Activated T-cell treated with anti-CD3 and anti-CD28 coated beads, Interleukin-2, amount 50 U/mL, for 24 hours (primary cell): ENCODE results near the gene GPC6.

Experiments used
- DNase-seq: peaks from one replicate; pipeline ENCODE4 v3.0.0-alpha.2; 2020
- H3K27ac Mint-ChIP-seq: 2 replicates; pipeline ENCODE4 v1.8.0; 2020; ENCODE audit warnings: mild to moderate bottlenecking, mixed read lengths
- H3K27me3 Mint-ChIP-seq: 2 replicates; pipeline ENCODE4 v1.8.0; 2020; ENCODE audit warnings: mixed read lengths
- H3K36me3 Mint-ChIP-seq: 2 replicates; pipeline ENCODE4 v1.8.0; 2020; ENCODE audit warnings: low read depth, mixed read lengths
- H3K4me1 Mint-ChIP-seq: 2 replicates; pipeline ENCODE4 v1.8.0; 2020; ENCODE audit warnings: low read depth, mixed read lengths
- H3K4me3 Mint-ChIP-seq: 2 replicates; pipeline ENCODE4 v1.8.0; 2020; ENCODE audit warnings: mild to moderate bottlenecking, moderate library complexity, mixed read lengths
- H3K9me3 Mint-ChIP-seq: 2 replicates; pipeline ENCODE4 v1.8.0; 2020; ENCODE audit warnings: mixed read lengths

Gene GPC6

DNA sequence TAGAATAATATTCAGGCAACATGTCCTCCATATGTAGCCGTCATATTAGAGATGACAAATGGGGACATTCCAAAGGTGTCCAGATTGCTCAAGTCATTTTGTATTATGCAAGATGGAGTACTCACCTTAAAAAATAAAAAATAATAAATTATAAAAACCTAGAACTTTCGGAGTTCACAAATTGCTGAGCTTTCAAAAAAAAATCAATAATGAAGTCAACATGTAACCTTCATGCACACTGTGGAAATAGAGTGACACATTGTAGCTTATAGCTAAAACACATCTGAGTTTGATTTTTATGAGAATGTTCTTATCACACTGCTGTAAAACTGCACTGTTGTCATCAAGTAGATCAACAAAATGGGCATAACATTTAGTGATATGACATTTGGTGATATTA is 411.2 kb downstream of the GPC6 start:
- Mint-ChIP-seq H3K9me3 (no peaks in the 10 kb centered on the region), H3K36me3 (no peaks in the 10 kb centered on the region), H3K4me1 (no peaks in the 10 kb centered on the region), H3K27ac (no peak overlapping the region), H3K4me3 (no peak overlapping the region), H3K27me3 (peaks cover 3% of the 10 kb centered on the region)
- DNase-seq = no peak

DNA sequence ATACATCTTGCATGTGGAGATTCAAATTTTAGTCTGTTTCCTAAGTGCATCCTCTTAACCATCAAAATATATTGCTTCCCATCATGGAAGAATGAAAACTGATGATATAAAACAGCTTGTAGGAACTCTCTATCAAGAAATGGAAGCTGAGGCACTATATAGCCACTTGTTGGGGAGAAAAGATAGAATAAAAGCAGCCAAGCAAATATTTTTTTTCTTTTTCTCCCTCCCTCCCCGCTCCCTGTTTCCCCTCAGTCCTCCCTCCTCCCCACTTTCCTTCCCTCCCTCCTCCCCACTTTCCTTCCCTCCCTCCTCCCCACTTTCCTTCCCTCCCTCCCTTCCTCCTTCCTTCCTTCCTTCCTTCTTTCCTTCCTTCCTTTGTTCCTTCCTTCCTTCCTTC is 413.8 kb downstream of the GPC6 start:
- DNase-seq = no peak
- no peak overlapping the region for H3K4me3 Mint-ChIP-seq
- H3K36me3 Mint-ChIP-seq = no peaks in the 10 kb centered on the region
- no peak overlapping the region for H3K27ac Mint-ChIP-seq
- H3K9me3 Mint-ChIP-seq = no peaks in the 10 kb centered on the region
- peaks cover 4% of the 10 kb centered on the region for H3K27me3 Mint-ChIP-seq
- no peaks in the 10 kb centered on the region for H3K4me1 Mint-ChIP-seq

DNA sequence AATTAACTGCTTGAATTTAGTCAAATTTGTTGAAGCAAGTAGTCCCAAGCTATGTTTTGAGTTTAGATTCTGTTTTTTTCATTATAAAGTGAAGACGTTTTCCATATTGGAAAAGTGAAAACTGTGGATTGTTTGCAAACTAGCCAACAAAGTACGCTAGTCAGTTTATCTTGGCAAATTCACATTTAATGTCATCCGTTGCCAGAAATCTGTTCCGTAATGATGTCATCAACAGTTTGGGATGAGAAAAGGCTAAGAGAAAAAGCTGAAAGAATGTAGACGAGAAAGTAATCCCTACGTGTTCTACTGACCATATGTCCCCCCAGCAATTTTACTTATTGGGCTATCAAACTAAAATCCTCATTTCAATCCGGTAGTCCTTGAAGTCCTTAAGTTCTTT is 419.6 kb downstream of the GPC6 start:
- no peaks in the 10 kb centered on the region for H3K9me3 Mint-ChIP-seq
- no peaks in the 10 kb centered on the region for H3K4me1 Mint-ChIP-seq
- no peak overlapping the region for H3K4me3 Mint-ChIP-seq
- H3K27ac Mint-ChIP-seq = no peak overlapping the region
- no peaks in the 10 kb centered on the region for H3K36me3 Mint-ChIP-seq
- H3K27me3 Mint-ChIP-seq = peaks cover 3% of the 10 kb centered on the region
- no peak for DNase-seq

DNA sequence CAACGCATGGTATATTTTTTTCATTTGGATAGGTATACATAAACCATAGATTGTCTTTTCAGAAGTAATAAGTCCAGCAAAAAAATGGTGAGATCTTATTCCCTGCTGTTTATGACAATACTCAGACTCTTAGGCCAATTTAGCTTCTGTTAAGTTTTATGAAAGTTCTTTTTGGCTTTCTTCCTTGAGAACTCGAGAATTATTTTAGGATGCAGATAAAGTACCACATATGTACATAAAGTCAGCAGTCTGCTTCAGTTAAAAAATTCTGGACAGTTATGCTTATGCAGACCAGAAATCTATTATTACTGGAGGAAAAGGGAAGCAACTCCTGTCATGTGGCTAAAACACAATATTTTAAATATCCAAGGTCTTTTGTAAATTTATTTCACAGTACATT is 422.9 kb downstream of the GPC6 start:
- Mint-ChIP-seq H3K27me3 (peaks cover 3% of the 10 kb centered on the region), H3K36me3 (no peaks in the 10 kb centered on the region), H3K27ac (no peak overlapping the region), H3K9me3 (no peaks in the 10 kb centered on the region), H3K4me1 (no peaks in the 10 kb centered on the region), H3K4me3 (no peak overlapping the region)
- DNase-seq = no peak

DNA sequence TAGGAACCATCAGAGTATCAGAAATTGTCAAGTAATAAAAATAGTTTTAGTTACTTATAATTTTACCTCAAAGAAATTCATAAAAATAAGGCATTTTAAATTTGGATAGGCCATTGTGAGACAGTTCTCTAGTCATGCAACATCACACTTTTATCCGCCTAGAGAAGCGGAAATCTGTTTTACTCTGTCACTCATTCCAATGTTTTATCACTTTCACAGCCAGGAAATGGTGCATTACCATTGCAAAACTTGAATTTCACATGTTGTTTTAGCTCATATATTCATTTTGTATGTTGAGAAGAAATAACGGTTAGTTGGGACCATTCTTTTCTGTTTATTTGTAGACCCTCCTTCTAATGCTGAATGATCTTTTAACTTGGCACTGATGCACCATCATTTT is 427.2 kb downstream of the GPC6 start:
- no peaks in the 10 kb centered on the region for H3K36me3 Mint-ChIP-seq
- H3K27me3 Mint-ChIP-seq = peaks cover 3% of the 10 kb centered on the region
- no peaks in the 10 kb centered on the region for H3K4me1 Mint-ChIP-seq
- H3K9me3 Mint-ChIP-seq = peaks cover 5% of the 10 kb centered on the region
- DNase-seq = no peak
- no peak overlapping the region for H3K27ac Mint-ChIP-seq
- no peak overlapping the region for H3K4me3 Mint-ChIP-seq

DNA sequence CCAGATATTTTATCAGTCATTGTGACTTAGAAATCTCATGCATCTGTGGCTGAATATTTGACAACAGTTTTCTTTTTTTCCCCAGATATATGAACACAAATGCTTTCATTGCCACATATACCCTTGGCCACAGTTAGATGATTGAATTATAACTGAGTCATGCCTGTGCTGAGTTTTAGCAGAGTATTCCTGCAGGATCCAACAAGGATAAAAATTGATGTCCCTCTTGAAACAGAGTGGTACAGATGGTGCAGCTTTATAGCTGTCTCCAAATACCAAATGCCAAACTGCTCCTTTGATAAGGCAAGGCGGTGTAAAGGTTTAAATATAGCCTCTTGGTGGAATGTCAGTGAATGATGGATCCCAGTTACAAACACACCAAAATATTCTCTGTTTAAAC is 428.5 kb downstream of the GPC6 start:
- Mint-ChIP-seq H3K4me1 (no peaks in the 10 kb centered on the region), H3K36me3 (no peaks in the 10 kb centered on the region), H3K4me3 (no peak overlapping the region), H3K27ac (no peak overlapping the region), H3K9me3 (peaks cover 5% of the 10 kb centered on the region), H3K27me3 (peaks cover 3% of the 10 kb centered on the region)
- DNase-seq = no peak

DNA sequence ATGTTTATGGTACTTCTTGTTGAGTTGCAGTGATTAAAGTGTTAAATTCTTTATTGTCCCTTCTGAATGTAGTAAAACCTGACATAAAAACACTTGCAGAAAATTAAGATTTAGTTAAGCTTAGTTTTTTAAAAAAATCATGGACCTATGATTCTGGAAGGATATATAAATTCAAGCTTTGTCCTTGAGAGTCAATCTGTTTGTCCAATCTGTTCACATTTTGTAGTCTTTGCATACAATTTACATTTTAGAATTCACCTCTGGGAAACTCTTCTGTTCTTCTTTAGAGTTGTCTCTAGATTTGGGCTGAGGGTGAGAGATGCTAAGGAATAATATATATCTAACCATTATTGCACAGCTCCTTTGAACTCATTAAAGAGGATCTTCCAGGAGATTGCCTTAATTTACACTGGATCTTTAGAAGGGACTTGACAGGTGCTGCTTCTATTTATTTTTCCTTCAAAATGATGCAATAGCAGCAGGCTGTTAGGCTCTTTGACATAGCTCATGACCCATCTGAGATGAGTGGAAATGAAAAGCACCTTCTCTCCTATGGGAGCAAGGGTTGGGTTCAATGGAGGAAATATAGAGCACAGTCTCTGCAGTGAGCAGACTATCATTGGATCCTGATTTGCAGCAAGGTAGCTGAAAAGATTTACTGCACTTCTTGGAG is 433.9 kb downstream of the GPC6 start:
- Mint-ChIP-seq H3K4me1 (no peaks in the 10 kb centered on the region), H3K4me3 (no peak overlapping the region), H3K9me3 (peaks cover 5% of the 10 kb centered on the region), H3K27me3 (no peaks in the 10 kb centered on the region), H3K27ac (no peak overlapping the region), H3K36me3 (no peaks in the 10 kb centered on the region)
- no peak for DNase-seq

DNA sequence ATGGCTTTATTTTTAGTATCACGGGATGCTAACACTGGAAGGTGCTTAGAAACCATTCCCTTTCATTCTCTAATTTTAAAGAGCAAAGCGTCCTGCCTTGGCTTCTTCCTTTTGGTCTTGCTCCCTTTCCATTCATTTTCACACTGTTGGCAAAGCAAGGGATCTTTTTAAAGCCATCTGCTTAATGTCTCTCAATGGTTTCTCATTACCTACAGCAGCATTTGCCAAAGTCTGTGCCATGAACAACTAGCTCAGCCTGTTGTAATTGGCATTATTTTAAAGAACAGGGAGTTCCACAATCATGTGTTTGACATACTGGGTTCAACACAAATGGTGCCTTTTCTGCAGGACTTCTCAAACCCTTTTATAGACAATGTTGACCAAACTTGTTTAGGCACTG is 444.3 kb downstream of the GPC6 start:
- Mint-ChIP-seq H3K4me3 (no peak overlapping the region), H3K27me3 (no peaks in the 10 kb centered on the region), H3K4me1 (no peaks in the 10 kb centered on the region)

DNA sequence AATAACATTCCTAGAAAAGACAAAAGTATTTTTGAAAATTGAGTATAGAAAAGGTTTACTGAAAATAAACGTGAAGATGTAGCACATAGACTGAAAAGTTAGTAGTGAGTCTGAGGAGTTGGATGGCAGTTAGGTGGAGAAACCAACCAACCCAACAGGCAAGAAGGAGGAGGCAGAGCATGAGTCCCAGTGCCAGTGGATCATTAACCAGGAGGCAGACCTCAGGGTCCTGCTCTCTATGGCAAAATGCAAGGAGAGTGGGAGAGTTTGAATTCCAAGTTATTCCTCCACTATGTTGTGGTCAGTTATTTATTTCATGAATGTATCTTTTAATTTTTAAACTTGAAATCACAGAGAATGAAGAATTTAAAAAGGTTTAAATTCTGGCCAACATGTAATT is 446.4 kb downstream of the GPC6 start:
- Mint-ChIP-seq H3K27ac (no peak overlapping the region), H3K27me3 (no peaks in the 10 kb centered on the region), H3K36me3 (no peaks in the 10 kb centered on the region), H3K9me3 (no peaks in the 10 kb centered on the region), H3K4me3 (no peak overlapping the region), H3K4me1 (no peaks in the 10 kb centered on the region)
- DNase-seq = no peak

More for the DNA sequence above, 444.3 kb downstream of the GPC6 start:
- Mint-ChIP-seq H3K9me3 (no peaks in the 10 kb centered on the region), H3K27ac (no peak overlapping the region), H3K36me3 (no peaks in the 10 kb centered on the region)
- DNase-seq = no peak

DNA sequence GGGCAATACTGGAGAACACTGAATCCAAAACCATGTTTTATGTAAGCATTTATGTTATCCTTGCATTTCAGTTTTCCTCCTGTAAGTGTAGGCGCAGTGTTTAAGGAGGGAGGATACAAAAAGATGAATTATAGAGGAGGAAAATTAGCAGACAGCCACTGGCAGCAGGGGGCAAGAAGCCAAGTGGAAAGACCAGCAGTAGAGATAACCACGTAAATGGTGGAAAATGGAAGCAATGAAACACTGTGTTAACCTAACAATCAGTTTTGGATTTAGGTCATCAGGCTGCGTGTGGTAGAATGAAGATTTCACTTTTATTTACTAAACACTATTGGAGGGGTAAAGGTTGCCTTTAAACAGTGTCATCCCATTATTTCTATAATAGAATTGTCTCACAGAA is 447.3 kb downstream of the GPC6 start:
- H3K4me1 Mint-ChIP-seq = no peaks in the 10 kb centered on the region
- no peaks in the 10 kb centered on the region for H3K27me3 Mint-ChIP-seq
- H3K4me3 Mint-ChIP-seq = no peak overlapping the region
- no peak overlapping the region for H3K27ac Mint-ChIP-seq
- no peaks in the 10 kb centered on the region for H3K36me3 Mint-ChIP-seq
- DNase-seq = no peak
- no peaks in the 10 kb centered on the region for H3K9me3 Mint-ChIP-seq

DNA sequence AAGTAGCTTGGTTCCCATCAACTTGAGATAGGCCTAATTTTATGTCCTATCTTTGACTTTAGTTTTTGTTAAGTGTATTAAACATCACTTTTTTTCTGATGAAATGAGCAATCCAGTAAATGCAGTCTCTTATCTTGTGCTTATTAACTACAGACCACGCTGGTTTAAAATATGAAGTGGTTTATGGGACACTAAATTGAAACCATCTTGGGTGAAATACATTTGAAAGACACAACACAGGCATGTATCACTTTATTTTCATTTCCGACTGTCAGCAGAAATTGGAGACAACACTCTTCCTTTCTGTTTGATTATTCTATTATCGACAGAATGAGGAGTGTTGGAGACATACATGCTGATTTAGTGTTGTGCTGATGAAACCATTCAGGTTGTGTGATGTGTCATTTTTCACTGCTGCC is 447.7 kb downstream of the GPC6 start:
- Mint-ChIP-seq H3K4me3 (no peak overlapping the region), H3K36me3 (no peaks in the 10 kb centered on the region), H3K9me3 (no peaks in the 10 kb centered on the region), H3K4me1 (no peaks in the 10 kb centered on the region), H3K27ac (no peak overlapping the region), H3K27me3 (no peaks in the 10 kb centered on the region)
- DNase-seq = no peak

DNA sequence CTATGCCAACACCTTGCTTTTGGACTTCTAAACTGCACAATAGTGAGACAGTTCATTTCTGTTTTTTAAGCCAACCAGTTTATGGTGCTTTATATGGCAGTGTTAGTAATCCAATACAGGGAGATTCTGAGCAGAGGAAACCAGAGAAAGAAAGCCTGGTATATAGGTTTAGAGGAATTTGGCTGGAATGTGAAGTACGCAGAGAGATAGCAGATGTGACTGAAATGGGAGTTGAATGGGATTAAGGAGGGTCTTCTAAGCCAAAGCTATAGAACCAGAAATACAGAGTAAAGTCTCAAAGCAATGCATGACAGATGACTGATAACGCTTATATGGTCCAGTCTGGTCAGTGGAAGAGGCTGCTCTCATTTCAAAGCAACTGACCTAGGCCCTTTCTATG is 453.7 kb downstream of the GPC6 start:
- no peak for DNase-seq
- Mint-ChIP-seq H3K4me1 (no peaks in the 10 kb centered on the region), H3K4me3 (no peak overlapping the region), H3K36me3 (no peaks in the 10 kb centered on the region), H3K27me3 (no peaks in the 10 kb centered on the region), H3K9me3 (no peaks in the 10 kb centered on the region), H3K27ac (no peak overlapping the region)

DNA sequence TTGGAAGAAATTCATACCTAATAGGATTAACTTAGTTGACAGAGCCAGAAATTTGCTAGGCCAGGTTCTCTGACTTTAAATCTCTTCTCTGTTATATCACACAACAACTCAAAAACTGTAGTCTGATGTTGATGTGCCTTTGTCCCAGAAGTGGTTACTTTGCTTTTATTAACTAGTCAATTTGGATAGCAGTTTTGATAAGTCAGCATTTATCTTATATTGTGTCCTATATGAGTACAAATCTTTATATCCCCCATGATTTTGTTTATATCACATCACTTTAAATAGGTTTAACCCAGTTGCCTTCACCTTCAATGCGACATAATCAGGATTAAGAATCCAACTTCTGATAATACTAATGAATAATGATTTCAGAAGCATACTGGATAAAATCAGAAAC is 459.3 kb downstream of the GPC6 start:
- Mint-ChIP-seq H3K27me3 (no peaks in the 10 kb centered on the region), H3K27ac (no peak overlapping the region), H3K36me3 (no peaks in the 10 kb centered on the region), H3K4me3 (no peak overlapping the region), H3K9me3 (peaks cover 1% of the 10 kb centered on the region), H3K4me1 (no peaks in the 10 kb centered on the region)
- no peak for DNase-seq

DNA sequence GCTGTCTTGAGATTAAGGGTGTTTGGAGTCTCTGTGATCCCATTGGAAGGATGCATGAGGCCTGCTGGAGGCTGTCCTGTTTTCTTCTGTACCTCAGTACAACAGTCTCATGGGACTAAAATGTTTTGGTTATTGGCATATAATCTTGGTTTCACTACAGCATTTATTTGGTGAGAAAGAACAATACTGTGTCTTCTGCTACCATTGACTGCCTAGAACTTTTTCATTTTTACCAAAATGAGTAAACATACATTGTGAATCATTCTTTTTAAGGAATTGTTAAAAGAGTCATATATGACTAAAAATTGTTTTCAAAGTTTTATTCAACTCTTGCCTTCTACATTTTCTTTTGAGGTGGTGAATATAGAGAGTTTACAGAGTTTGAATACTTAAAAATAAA is 459.8 kb downstream of the GPC6 start:
- Mint-ChIP-seq H3K27ac (no peak overlapping the region), H3K4me3 (no peak overlapping the region), H3K36me3 (no peaks in the 10 kb centered on the region), H3K9me3 (peaks cover 1% of the 10 kb centered on the region), H3K4me1 (no peaks in the 10 kb centered on the region), H3K27me3 (no peaks in the 10 kb centered on the region)
- no peak for DNase-seq

DNA sequence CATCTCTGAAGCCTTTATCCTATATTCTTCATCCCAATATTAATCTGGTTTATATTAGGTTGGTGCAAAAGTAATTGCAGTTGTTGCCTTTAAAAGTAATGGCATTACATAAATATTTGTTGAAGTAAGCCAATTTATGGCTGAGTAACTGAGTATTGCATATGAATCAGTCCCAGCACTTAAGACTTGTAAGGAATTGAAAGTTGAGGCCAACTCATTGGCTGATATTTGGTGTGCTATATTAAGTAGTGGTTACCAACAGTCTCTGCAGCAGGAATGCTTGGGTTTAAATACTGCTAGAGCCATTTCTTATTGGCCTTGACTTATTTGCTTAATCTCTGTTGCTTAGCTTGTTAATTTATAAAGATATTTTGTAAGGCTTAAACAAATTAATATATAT is 460.7 kb downstream of the GPC6 start:
- H3K4me3 Mint-ChIP-seq = no peak overlapping the region
- H3K36me3 Mint-ChIP-seq = no peaks in the 10 kb centered on the region
- no peaks in the 10 kb centered on the region for H3K27me3 Mint-ChIP-seq
- DNase-seq = no peak
- peaks cover 1% of the 10 kb centered on the region for H3K9me3 Mint-ChIP-seq
- no peaks in the 10 kb centered on the region for H3K4me1 Mint-ChIP-seq
- H3K27ac Mint-ChIP-seq = no peak overlapping the region

DNA sequence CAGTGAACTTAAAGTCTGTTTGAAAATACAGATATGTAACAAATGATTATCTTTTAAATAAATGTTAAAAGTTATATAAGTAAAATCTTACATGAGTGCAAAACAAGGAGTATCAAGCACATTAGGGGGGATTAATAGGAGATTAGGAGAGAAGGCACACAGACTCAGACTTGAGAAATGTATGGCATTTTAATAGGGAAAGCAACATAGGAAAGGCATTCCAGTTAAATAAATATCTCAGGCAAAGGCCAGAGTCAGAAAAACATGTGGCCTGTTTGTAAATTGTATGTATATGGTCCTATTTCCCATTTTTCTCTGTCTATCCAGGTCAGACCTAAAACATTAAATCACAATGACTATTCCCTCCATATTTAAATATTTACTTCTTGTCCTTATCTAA is 462.7 kb downstream of the GPC6 start:
- H3K36me3 Mint-ChIP-seq = no peaks in the 10 kb centered on the region
- no peaks in the 10 kb centered on the region for H3K27me3 Mint-ChIP-seq
- H3K27ac Mint-ChIP-seq = no peak overlapping the region
- H3K4me3 Mint-ChIP-seq = no peak overlapping the region
- no peak for DNase-seq
- peaks cover 1% of the 10 kb centered on the region for H3K9me3 Mint-ChIP-seq
- no peaks in the 10 kb centered on the region for H3K4me1 Mint-ChIP-seq
